CD4-positive, CD25-positive, alpha-beta regulatory T cell (primary cell): ENCODE measurements around the gene PNLIP. TPM values are rescaled to one million over a fixed set of nuclear protein-coding genes. Genes with fewer than 3 reads are reported as not detected.

Experiments used
- polyA plus RNA-seq, 4 donors: library from polyadenylated mRNA; unstranded; fragments of 300-500 nt; fragmentation: Illumina TruSeq; gene quantifications; one replicate each; pipeline ENCODE4 v1.2.3, GENCODE V29; 2021
- total RNA-seq: library from RNA; stranded (reverse); gene quantifications from one replicate; pipeline ENCODE4 v1.2.3, GENCODE V29; 2022

Gene PNLIP
- total and polyA plus RNA-seq, 5 donors from 2014 or later, result not detected

Other genes with a start within 250 kb of the PNLIP start
- gene CCDC172, start 221.5 kb upstream of the PNLIP start, total RNA-seq, result not detected
- gene CCDC172, start 221.5 kb upstream of the PNLIP start, polyA plus RNA-seq, result not detected
- not detected for gene PNLIPRP3, start 118.1 kb upstream of the PNLIP start, total RNA-seq
- gene PNLIPRP3, start 118.1 kb upstream of the PNLIP start, polyA plus RNA-seq, result not detected
- not detected for gene PNLIPRP1, start 45.0 kb downstream of the PNLIP start, total RNA-seq
- not detected for gene PNLIPRP1, start 45.0 kb downstream of the PNLIP start, polyA plus RNA-seq
- not detected for gene PNLIPRP2, start 75.0 kb downstream of the PNLIP start, total RNA-seq
- not detected for gene PNLIPRP2, start 75.0 kb downstream of the PNLIP start, polyA plus RNA-seq
- 0.72 TPM for gene HSPA12A, start 196.6 kb downstream of the PNLIP start, total RNA-seq
- 1 to 10 TPM in 2 of 4 donors, under 1 TPM in 2; 0.75 to 2.1 (median 1.3) TPM for gene HSPA12A, start 196.6 kb downstream of the PNLIP start, polyA plus RNA-seq